ENCODE data around the gene LSM14B. TPM values are rescaled to one million over a fixed set of nuclear protein-coding genes. Genes with fewer than 3 reads are reported as not detected.

LSM14B gene
- total RNA-seq, 1 experiment from 2014 or later, result 51.8 TPM

DNA sequence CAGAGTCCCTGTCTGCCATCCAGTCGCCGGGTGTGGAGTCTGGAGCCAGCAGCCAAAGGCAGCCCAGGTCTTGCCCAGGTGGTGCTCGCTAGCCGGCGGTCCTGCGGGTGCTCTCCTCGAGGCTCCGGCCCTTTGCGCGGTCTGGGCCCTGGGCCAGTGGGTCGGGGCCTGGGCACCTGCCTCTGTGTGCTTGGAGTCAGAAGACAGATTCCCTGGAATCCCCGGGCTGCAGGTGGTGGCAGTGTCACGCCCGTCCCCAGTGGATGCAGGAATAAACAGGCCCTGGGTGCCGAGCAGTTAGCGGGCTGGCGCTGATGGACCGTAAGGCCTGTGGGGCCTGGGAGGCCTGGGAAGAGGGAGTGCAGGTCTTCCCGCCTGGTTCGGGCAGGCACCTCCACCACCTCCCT, 26.6 kb downstream of the LSM14B start:
- Histone ChIP-seq H3K27ac (ENCODE audit: low read length) (no peak overlapping the region), H3K9me2 (replicated peaks; ENCODE audit: low read length) (no peaks in the 10 kb centered on the region), H4K20me1 (ENCODE audit: low read length) (peaks cover 56% of the 10 kb centered on the region), H3K9me3 (ENCODE audit: low read length) (no peaks in the 10 kb centered on the region), H3K36me3 (ENCODE audit: low read depth, low read length) (peaks cover 10% of the 10 kb centered on the region), H3K4me1 (ENCODE audit: insufficient read depth, low read length) (peaks cover 13% of the 10 kb centered on the region), H3K27me3 (ENCODE audit: low read length) (no peaks in the 10 kb centered on the region), H3F3A (ENCODE audit: low read length, unreplicated experiment) (no peaks in the 10 kb centered on the region), H3K4me2 (ENCODE audit: low read length) (no peak overlapping the region), H3K79me2 (ENCODE audit: low read length) (peaks cover 99% of the 10 kb centered on the region), H3K4me3 (ENCODE audit: low read length) (no peak overlapping the region), H3K9ac (ENCODE audit: low read length) (no peak overlapping the region), H2AFZ (ENCODE audit: low read length) (no peak overlapping the region)
- DNase-seq (no peak), ATAC-seq (no peak)
- no TSS peak for BruUV-seq (replicated peaks)
- ChIA-PET POLR2A (ENCODE audit: unreplicated experiment) (no interaction called here), CTCF (no interaction called here)
- TF ChIP-seq EZH2 (IDR thresholded peaks at IDR 0.05; ENCODE audit: low read length, unreplicated experiment) (no peak), EZH2phosphoT487 (IDR thresholded peaks at IDR 0.05; ENCODE audit: borderline replicate concordance, low read length) (no peak)
- TF ChIP-seq, protein P1, sequence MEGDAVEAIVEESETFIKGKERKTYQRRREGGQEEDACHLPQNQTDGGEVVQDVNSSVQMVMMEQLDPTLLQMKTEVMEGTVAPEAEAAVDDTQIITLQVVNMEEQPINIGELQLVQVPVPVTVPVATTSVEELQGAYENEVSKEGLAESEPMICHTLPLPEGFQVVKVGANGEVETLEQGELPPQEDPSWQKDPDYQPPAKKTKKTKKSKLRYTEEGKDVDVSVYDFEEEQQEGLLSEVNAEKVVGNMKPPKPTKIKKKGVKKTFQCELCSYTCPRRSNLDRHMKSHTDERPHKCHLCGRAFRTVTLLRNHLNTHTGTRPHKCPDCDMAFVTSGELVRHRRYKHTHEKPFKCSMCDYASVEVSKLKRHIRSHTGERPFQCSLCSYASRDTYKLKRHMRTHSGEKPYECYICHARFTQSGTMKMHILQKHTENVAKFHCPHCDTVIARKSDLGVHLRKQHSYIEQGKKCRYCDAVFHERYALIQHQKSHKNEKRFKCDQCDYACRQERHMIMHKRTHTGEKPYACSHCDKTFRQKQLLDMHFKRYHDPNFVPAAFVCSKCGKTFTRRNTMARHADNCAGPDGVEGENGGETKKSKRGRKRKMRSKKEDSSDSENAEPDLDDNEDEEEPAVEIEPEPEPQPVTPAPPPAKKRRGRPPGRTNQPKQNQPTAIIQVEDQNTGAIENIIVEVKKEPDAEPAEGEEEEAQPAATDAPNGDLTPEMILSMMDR (conservative IDR thresholded peaks at IDR 0.05; ENCODE audit: low read depth, low read length), result no peak
- intact Hi-C loops (cut with micrococcal nuclease), result no loop called here

DNA sequence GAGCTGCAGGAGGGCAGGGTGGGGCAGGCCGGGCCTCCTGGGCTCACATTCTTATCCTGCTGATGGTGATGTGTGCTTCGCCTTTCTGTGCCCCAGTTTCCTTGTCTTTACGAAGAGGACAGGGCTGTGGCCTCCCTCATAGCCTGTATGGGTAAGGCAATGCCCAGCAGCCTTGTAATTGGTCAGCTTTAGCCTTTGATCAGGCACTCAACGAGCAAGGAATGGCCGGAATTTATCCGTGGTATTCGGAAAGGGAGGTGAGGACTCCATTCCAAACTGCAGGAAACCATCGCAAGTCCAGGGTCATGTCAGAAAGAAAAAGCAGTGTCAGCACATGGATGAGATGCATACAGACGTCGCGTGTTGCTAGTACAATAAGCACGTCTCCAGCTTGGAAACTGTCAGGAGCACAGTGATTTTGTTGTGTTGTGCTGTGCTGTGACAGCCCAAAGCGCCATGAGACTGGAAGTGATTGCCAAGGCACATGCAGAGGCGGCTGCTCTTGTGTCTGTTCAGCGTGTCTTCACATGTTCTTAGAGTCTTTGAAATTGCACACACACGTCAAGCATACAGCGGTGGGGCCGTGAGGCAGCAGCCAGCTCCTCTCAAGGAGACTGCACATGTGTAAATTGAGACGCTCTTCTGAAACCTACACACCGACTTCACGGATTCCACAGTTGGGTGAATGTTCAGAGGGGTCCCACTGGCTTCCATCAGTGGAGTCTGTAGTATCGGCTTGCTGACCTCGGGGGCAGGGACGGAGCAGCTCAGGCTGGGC, 27.4 kb downstream of the LSM14B start:
- intact Hi-C loops (cut with micrococcal nuclease), result no loop called here
- Histone ChIP-seq H3K36me3 (ENCODE audit: low read depth, low read length) (peaks cover 15% of the 10 kb centered on the region), H3K4me1 (ENCODE audit: insufficient read depth, low read length) (peaks cover 13% of the 10 kb centered on the region), H3K9me2 (replicated peaks; ENCODE audit: low read length) (no peaks in the 10 kb centered on the region), H3K27me3 (ENCODE audit: low read length) (no peaks in the 10 kb centered on the region), H3F3A (ENCODE audit: low read length, unreplicated experiment) (no peaks in the 10 kb centered on the region), H3K27ac (ENCODE audit: low read length) (no peak overlapping the region), H3K4me2 (ENCODE audit: low read length) (no peak overlapping the region), H3K9me3 (ENCODE audit: low read length) (no peaks in the 10 kb centered on the region), H2AFZ (ENCODE audit: low read length) (no peak overlapping the region), H3K9ac (ENCODE audit: low read length) (no peak overlapping the region), H3K79me2 (ENCODE audit: low read length) (peaks cover 100% of the 10 kb centered on the region), H4K20me1 (ENCODE audit: low read length) (peaks cover 59% of the 10 kb centered on the region), H3K4me3 (ENCODE audit: low read length) (no peak overlapping the region)
- no peak for ATAC-seq
- ChIA-PET POLR2A (ENCODE audit: unreplicated experiment) (no interaction called here), CTCF (no interaction called here)
- no TSS peak for BruUV-seq (replicated peaks)
- no peak for DNase-seq
- TF ChIP-seq EZH2phosphoT487 (IDR thresholded peaks at IDR 0.05; ENCODE audit: borderline replicate concordance, low read length) (no peak), EZH2 (IDR thresholded peaks at IDR 0.05; ENCODE audit: low read length, unreplicated experiment) (no peak)
- TF ChIP-seq, protein P1 (conservative IDR thresholded peaks at IDR 0.05; ENCODE audit: low read depth, low read length), result no peak

DNA sequence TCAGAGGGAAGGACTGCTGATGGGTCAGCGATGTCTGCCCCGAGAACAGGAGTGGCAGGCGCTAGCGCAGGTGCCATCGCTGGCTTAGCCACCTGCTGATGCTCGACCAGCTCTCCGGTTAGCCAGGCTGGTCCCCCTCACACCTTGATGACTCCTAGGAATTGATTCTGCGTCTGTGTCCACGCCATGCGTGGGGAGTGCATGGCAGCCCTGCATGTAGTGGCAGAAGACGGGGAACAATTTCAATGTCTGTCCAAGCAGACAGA, 28.0 kb downstream of the LSM14B start:
- TF ChIP-seq, protein P1 (conservative IDR thresholded peaks at IDR 0.05; ENCODE audit: low read depth, low read length), result no peak
- TF ChIP-seq EZH2 (IDR thresholded peaks at IDR 0.05; ENCODE audit: low read length, unreplicated experiment) (no peak), EZH2phosphoT487 (IDR thresholded peaks at IDR 0.05; ENCODE audit: borderline replicate concordance, low read length) (no peak)
- no peak overlapping the region for H3K9ac ChIP-seq (ENCODE audit: low read length)
- H3F3A ChIP-seq (ENCODE audit: low read length, unreplicated experiment), result no peaks in the 10 kb centered on the region
- no peaks in the 10 kb centered on the region for H3K9me2 ChIP-seq (replicated peaks; ENCODE audit: low read length)
- ATAC-seq (no peak), DNase-seq (no peak)
- peaks cover 100% of the 10 kb centered on the region for H3K79me2 ChIP-seq (ENCODE audit: low read length)
- CTCF ChIA-PET, result no interaction called here
- no peak overlapping the region for H3K4me3 ChIP-seq (ENCODE audit: low read length)
- no peaks in the 10 kb centered on the region for H3K9me3 ChIP-seq (ENCODE audit: low read length)
- peaks cover 15% of the 10 kb centered on the region for H3K36me3 ChIP-seq (ENCODE audit: low read depth, low read length)
- H3K4me1 ChIP-seq (ENCODE audit: insufficient read depth, low read length), result peaks cover 13% of the 10 kb centered on the region
- POLR2A ChIA-PET (ENCODE audit: unreplicated experiment), result no interaction called here
- no peak overlapping the region for H3K27ac ChIP-seq (ENCODE audit: low read length)
- no TSS peak for BruUV-seq (replicated peaks)
- no peak overlapping the region for H3K4me2 ChIP-seq (ENCODE audit: low read length)
- peaks cover 57% of the 10 kb centered on the region for H4K20me1 ChIP-seq (ENCODE audit: low read length)
- intact Hi-C loops (cut with micrococcal nuclease), result no loop called here
- no peak overlapping the region for H2AFZ ChIP-seq (ENCODE audit: low read length)
- H3K27me3 ChIP-seq (ENCODE audit: low read length), result no peaks in the 10 kb centered on the region
